IMR-90 (cell line): Measurements from ENCODE around the gene CKAP5.

Experiments
- CHD1 ChIP-seq: IDR thresholded peaks from 2 replicates; pipeline ENCODE4 v1.6.1; 2012; ENCODE audit warnings: low read depth, low read length, improper control_type of control experiment
- MAFK ChIP-seq: IDR thresholded peaks from 2 replicates; pipeline ENCODE4 v1.6.1; 2012; ENCODE audit warnings: low read depth, low read length, improper control_type of control experiment
- MAZ ChIP-seq: IDR thresholded peaks from 2 replicates; pipeline ENCODE4 v1.6.1; 2012; ENCODE audit warnings: low read depth, mild to moderate bottlenecking, low read length, improper control_type of control experiment, moderate library complexity, borderline replicate concordance
- POLR2A ChIP-seq: IDR thresholded peaks from 2 replicates; pipeline ENCODE4 v1.6.1; 2012; ENCODE audit warnings: mild to moderate bottlenecking, low read depth, low read length
- RAD21 ChIP-seq: IDR thresholded peaks from 2 replicates; pipeline ENCODE4 v1.6.1; 2012; ENCODE audit warnings: low read length, improper control_type of control experiment
- RCOR1 ChIP-seq: IDR thresholded peaks from 2 replicates; pipeline ENCODE4 v1.6.1; 2012; ENCODE audit warnings: mild to moderate bottlenecking, low read length, improper control_type of control experiment; ENCODE audit not compliant: insufficient replicate concordance
- RFX5 ChIP-seq: IDR thresholded peaks from 2 replicates; pipeline ENCODE4 v1.8.0; 2012; ENCODE audit warnings: low read depth, mild to moderate bottlenecking, low read length, moderate library complexity
- SMC3 ChIP-seq: fragments of 150-350 bp; IDR thresholded peaks from 2 replicates; pipeline ENCODE4 v1.6.1; 2016; ENCODE audit warnings: low read depth, mild to moderate bottlenecking, antibody characterized with exemption, low read length, moderate library complexity
- TF ChIP-seq, protein P1 (sequence below): conservative IDR thresholded peaks from 2 replicates; pipeline ENCODE4 v1.5.1; 2012; ENCODE audit warnings: mild to moderate bottlenecking, low read depth, low read length, improper control_type of control experiment
- TF ChIP-seq, protein P2 (sequence below): fragments of 150-350 bp; IDR thresholded peaks from 2 replicates; pipeline ENCODE4 v1.6.1; 2017; ENCODE audit warnings: mild to moderate bottlenecking, antibody characterized with exemption, low read length, low read depth
- TF ChIP-seq, protein P3 (sequence below): fragments of 150-350 bp; IDR thresholded peaks from 2 replicates; pipeline ENCODE4 v1.6.1; 2016; ENCODE audit warnings: low read depth, mild to moderate bottlenecking, low read length, moderate library complexity, borderline replicate concordance

DNA sequence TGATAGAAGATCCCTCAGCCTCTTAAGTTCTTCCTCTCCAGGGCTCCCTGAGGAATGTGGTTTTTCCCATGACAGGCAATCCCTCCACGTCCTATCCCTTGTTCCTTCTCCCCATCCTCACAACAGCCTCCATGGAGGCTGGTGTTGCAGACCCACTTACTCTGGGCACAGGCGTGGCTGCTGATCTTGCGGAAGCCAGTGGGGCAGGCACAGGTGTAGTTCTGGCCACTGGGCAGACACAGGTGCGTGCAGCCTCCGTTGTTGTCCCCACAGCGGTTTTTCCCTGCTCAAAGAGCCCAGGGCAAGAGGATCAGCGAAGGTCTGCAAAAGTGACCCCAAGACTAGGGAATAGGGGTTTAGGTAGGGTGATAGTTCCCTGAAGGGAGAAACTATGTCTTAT is 43.2 kb upstream of the CKAP5 start:
- TF ChIP-seq, protein P1, sequence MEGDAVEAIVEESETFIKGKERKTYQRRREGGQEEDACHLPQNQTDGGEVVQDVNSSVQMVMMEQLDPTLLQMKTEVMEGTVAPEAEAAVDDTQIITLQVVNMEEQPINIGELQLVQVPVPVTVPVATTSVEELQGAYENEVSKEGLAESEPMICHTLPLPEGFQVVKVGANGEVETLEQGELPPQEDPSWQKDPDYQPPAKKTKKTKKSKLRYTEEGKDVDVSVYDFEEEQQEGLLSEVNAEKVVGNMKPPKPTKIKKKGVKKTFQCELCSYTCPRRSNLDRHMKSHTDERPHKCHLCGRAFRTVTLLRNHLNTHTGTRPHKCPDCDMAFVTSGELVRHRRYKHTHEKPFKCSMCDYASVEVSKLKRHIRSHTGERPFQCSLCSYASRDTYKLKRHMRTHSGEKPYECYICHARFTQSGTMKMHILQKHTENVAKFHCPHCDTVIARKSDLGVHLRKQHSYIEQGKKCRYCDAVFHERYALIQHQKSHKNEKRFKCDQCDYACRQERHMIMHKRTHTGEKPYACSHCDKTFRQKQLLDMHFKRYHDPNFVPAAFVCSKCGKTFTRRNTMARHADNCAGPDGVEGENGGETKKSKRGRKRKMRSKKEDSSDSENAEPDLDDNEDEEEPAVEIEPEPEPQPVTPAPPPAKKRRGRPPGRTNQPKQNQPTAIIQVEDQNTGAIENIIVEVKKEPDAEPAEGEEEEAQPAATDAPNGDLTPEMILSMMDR = no peak
- TF ChIP-seq, protein P2, sequence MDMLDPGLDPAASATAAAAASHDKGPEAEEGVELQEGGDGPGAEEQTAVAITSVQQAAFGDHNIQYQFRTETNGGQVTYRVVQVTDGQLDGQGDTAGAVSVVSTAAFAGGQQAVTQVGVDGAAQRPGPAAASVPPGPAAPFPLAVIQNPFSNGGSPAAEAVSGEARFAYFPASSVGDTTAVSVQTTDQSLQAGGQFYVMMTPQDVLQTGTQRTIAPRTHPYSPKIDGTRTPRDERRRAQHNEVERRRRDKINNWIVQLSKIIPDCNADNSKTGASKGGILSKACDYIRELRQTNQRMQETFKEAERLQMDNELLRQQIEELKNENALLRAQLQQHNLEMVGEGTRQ = no peak
- no peak for TF ChIP-seq POLR2A
- TF ChIP-seq, protein P3, sequence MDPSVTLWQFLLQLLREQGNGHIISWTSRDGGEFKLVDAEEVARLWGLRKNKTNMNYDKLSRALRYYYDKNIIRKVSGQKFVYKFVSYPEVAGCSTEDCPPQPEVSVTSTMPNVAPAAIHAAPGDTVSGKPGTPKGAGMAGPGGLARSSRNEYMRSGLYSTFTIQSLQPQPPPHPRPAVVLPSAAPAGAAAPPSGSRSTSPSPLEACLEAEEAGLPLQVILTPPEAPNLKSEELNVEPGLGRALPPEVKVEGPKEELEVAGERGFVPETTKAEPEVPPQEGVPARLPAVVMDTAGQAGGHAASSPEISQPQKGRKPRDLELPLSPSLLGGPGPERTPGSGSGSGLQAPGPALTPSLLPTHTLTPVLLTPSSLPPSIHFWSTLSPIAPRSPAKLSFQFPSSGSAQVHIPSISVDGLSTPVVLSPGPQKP = no peak
- no peak for TF ChIP-seq RFX5
- TF ChIP-seq RAD21 = no peak
- no peak for TF ChIP-seq CHD1
- TF ChIP-seq RCOR1 = no peak
- TF ChIP-seq SMC3 = no peak
- TF ChIP-seq MAFK = no peak
- TF ChIP-seq MAZ = no peak
